NOMO-1 treated with dmso at 0.1 percent for 144 hours (cell line): ENCODE results near the gene TGFBR1.

ENCODE experiments used
- DNase-seq: peaks from one replicate; lab custom pipeline; 2025; ENCODE audit not compliant: unreplicated experiment; lab: John Stamatoyannopoulos, UW

TGFBR1 gene

GRCh38 chr9:99130069-99130468 is 25.2 kb downstream of the TGFBR1 start:
- DNase-seq = no peak

DNA sequence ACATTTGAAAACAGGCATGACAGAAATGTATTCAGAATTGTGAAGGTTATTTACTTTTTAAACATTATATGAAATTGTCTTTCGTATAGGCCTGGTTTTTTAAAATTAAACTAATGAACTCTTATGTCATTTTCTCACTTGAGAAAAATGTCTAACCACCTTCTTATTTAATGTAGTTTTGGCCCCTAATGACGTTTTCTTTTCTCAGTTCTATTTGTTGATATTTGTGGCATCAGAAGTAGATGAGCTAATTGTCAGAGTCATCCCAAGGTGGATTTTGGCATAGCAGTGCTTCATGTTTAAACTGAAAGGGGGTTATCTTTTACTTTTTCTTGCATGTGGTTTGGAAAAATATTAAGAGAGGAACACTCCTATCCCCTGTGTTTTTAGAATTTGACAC is 28.2 kb downstream of the TGFBR1 start:
- no peak for DNase-seq

- no peak for DNase-seq
These were observed 30.0 kb downstream of the TGFBR1 start for GRCh38 chr9:99134893-99135341.

GRCh38 chr9:99135456-99135855 is 30.5 kb downstream of the TGFBR1 start:
- no peak for DNase-seq

- DNase-seq = peak; percentile 69
These were observed 32.3 kb downstream of the TGFBR1 start for GRCh38 chr9:99137225-99137624.

- DNase-seq = no peak
These were observed 33.0 kb downstream of the TGFBR1 start for GRCh38 chr9:99137891-99138290.

DNA sequence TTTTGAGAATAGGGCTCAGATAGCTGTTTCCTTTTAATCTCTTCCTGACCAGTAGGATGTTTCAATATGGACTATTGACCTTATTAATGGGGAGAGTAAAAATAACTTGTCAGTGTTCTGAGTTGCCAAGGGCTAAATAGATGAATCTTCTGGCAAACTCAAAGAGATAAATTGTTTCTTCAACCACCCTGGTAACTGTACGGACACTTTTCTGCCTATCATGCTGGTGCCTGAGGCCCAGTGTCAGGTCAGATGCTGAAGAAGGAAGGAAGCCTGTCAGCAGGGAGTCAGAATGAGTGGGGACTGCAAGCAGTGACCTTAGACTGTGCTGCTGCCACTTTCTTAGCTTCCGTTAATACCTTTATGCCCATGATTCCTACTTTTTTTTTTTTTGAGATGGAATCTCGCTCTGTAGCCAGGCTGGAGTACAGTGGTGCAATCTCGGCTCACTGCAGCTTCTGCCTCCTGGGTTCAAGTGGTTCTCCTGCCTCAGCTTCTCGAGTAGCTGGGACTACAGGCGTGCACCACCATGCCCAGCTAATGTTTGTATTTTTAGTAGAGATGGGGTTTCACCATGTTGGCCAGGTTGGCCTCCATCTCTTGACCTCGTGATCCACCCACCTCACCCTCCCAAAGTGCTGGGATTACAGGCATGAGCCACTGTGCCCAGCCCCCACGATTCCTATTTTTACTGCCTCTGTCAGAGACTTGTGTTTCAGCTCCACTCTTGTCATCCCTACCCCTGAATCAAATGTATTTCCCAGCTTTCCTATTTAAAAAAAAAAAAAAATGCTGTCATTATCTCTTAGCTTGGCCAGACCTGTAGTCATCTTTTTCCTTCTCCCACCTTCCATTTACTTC is 33.7 kb downstream of the TGFBR1 start:
- no peak for DNase-seq

DNA sequence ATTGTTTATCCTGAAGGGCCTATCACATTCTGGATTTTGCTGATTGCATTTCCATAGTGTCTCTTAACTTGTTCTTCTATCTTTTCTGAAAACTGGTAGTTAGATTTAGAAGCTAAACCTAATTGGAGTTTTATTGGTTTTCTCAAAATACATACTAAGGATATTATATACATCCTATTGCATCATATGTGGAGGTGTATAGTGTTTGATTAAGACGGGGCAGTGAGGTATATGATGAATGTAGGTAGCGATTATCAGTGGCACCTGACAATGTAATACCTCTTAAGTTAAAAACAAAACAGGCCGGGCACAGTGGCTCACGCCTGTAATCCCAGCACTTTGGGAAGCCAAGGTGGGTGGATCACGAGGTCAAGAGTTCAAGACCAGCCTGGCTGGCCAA is 35.0 kb downstream of the TGFBR1 start:
- no peak for DNase-seq

- peak; percentile 24 for DNase-seq
These were observed 35.9 kb downstream of the TGFBR1 start for GRCh38 chr9:99140685-99141314.

- no peak for DNase-seq
These were observed 36.9 kb downstream of the TGFBR1 start for GRCh38 chr9:99141849-99142248.

DNA sequence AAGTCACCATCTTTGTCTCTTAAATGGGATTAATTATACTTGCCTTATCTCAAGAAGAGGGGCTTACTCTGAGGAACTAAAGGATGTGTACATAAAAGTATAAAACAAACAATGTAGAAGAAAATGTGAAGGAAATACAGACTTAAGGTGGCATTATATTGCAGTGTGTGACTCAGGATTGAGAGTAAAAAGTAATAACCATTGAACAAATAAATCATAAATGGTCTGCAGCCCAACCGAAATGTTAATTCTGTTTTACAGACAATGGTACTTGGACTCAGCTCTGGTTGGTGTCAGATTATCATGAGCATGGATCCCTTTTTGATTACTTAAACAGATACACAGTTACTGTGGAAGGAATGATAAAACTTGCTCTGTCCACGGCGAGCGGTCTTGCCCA is 37.4 kb downstream of the TGFBR1 start:
- DNase-seq = no peak

DNA sequence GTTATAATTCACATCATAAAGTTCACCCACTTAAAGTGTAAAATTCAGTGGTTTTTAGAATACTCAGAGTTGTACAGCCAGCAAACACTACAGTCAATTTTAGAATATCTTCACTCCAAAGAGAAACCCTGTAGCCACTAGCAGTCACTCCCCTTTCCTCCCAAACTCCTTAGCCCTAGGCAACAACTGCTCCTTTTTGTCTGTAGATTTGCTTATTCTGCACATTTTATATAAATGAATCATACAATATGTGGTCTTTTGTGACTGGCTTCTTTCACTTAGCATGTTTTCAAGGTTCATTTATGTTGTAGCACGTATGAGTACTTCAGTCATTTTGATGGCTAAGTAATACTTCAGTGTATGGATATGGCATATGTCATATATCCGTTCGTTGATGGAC is 38.7 kb downstream of the TGFBR1 start:
- DNase-seq = no peak

DNA sequence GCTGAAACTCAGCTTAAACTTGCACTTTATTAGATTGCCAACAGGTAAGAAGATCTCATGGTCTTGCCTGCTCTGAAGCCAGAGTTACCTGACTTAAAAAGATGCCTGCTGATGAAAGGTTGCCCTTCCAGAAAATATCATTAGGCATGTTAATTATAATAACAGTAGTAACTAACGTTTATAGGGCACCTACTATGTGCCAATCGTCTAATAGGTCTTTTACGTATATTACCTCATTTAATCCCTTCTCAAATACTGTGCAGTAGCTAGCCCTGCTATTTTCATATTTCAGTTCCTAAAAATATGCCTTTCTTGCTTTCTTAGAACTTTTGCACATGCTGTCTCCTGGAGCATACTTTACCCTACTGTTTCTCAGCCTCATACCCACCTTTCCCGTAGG is 40.1 kb downstream of the TGFBR1 start:
- DNase-seq = no peak

DNA sequence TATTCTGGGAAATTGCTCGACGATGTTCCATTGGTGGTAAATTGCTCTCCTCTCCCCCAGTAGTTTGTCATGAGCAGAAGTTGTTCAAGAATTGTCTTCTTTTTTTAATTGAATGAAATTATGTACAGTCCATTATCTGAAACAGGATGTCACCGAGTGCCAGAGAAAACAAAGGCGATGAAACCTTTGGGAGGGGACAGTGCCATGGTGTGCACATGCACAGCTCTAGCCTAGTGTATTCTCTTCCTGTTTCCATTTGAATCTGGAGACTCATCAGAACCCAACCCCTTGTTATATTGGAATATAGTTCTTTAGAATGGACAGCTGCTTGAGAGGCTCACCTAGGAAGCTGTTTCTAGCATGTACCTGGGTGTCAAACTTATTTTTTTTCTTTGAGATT is 41.7 kb downstream of the TGFBR1 start:
- no peak for DNase-seq

DNA sequence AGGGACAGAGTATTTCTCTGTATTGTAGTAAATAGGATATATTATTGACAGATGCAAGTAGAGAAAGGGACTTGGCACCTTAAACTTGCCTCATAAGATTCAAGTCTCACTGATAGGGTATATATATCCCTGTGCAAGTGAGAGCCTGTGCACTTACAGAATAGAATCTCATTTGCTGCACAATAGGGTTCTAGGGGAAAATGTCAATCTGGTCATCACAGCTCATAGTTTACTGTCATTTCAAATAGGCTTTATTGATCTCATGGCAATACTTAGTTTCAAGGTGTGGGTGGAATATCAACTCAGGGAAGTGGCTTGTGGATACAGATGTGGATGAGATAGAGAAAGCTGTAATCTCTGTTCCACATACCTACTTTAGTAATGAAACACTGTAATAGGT is 42.3 kb downstream of the TGFBR1 start:
- no peak for DNase-seq

- DNase-seq = no peak
These were observed 45.7 kb downstream of the TGFBR1 start for GRCh38 chr9:99150451-99151171.

GRCh38 chr9:99154356-99154755 is 49.4 kb downstream of the TGFBR1 start:
- DNase-seq = no peak

DNA sequence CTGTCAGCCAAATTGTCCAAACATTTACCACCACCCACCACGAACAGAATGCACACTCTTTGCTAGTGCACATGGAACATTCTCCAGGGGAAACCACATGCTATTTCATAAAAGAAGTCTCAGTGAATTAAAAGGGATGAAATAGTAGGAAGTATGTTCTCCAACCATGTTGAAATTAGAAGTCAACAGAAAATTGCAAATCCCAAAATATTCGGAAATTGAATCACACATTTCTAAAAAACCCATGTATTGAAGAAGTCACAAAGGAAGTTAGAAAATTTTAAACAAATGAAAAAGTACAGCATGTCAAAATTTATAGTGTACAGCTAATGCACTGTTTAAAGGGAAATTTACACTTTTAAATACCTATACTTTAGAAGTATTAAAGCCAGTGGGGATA is 50.8 kb downstream of the TGFBR1 start:
- no peak for DNase-seq

- DNase-seq = no peak
These were observed 53.7 kb downstream of the TGFBR1 start for GRCh38 chr9:99158629-99159028.

DNA sequence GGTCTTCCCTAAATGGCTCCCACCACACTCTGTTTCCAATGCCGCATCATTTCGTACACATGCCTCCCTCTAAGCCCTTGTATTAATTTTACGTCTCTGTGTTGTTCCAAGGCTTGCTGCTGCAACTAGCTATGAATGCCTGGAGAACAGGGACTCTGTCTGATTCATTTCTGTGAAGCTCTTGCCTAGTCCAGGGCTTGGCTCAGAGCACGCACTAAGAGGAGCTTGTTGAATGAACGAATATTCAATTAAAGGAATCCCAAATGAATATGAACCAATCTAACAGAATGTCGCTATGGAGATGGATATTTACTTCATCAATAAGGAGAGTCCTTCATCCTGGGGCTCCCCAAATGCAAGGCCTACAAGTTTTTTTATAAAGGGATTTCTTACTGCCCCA is 55.3 kb downstream of the TGFBR1 start:
- no peak for DNase-seq

GRCh38 chr9:99162759-99163364 is 57.9 kb downstream of the TGFBR1 start:
- no peak for DNase-seq
